MCF 10A (cell line): ENCODE data around the gene EPB41L1. TPM values are rescaled to one million over a fixed set of nuclear protein-coding genes. Genes with fewer than 3 reads are reported as not detected.

Source experiments
- BruUV-seq: library from RNA; stranded (reverse); fragments of 400-500 nt; replicated peaks from 2 replicates; lab custom pipeline; 2021; lab: Mats Ljungman, UMichigan
- CTCF ChIA-PET: fragments of 300-600 bp; sonication (Branson Sonifier 250); formaldehyde crosslinking; extraction: SDS; loops from one replicate; lab custom pipeline; 2021; ENCODE audit warnings: antibody characterized with exemption, inconsistent platforms; lab: Yijun Ruan, JAX
- POLR2A ChIA-PET: fragments of 300-600, 350-650 bp; sonication (Branson Sonifier 250); formaldehyde crosslinking; extraction: SDS; loops from one replicate; lab custom pipeline; 2020; ENCODE audit warnings: antibody characterized with exemption, inconsistent platforms; lab: Yijun Ruan, JAX
- DNase-seq: peaks from one replicate; pipeline ENCODE4 v3.0.0-alpha.2; 2018; ENCODE audit not compliant: unreplicated experiment
- H3K27ac Mint-ChIP-seq: one replicate; pipeline ENCODE4 v1.8.0; 2022; ENCODE audit warnings: mild to moderate bottlenecking, low read depth, mixed read lengths; ENCODE audit not compliant: unreplicated experiment
- H3K27me3 Mint-ChIP-seq: one replicate; pipeline ENCODE4 v1.8.0; 2022; ENCODE audit warnings: mixed read lengths; ENCODE audit not compliant: insufficient read depth, unreplicated experiment
- H3K36me3 Mint-ChIP-seq: one replicate; pipeline ENCODE4 v1.8.0; 2022; ENCODE audit warnings: mild to moderate bottlenecking, moderate library complexity, mixed read lengths; ENCODE audit not compliant: insufficient read depth, unreplicated experiment
- H3K4me1 Mint-ChIP-seq: one replicate; pipeline ENCODE4 v1.8.0; 2022; ENCODE audit warnings: mixed read lengths; ENCODE audit not compliant: insufficient read depth, unreplicated experiment
- H3K4me3 Mint-ChIP-seq: one replicate; pipeline ENCODE4 v1.8.0; 2022; ENCODE audit warnings: mild to moderate bottlenecking, moderate library complexity, mixed read lengths; ENCODE audit not compliant: unreplicated experiment
- H3K9me3 Mint-ChIP-seq: one replicate; pipeline ENCODE4 v1.8.0; 2022; ENCODE audit warnings: mixed read lengths; ENCODE audit not compliant: unreplicated experiment
- CTCF ChIP-seq: fragments of 200-600 bp; IDR thresholded peaks from one replicate; pipeline ENCODE4 v1.8.0; 2022; ENCODE audit warnings: antibody characterized with exemption, mild to moderate bottlenecking; ENCODE audit not compliant: unreplicated experiment
- intact Hi-C: fragments of 100-400 bp; cut with micrococcal nuclease; formaldehyde crosslinking; loops from 2 replicates; pipeline ENCODE4 v1.14.1; 2022
- total RNA-seq: library from RNA; stranded (reverse); gene quantifications from 2 replicates; pipeline ENCODE4 v1.2.3, GENCODE V29; 2022

Gene EPB41L1
- total RNA-seq, 1 experiment from 2014 or later = 10.1 TPM

GRCh38 chr20:36107881-36108280 lies 46.7 kb upstream of the EPB41L1 start:
- no peaks in the 10 kb centered on the region for H3K9me3 Mint-ChIP-seq
- POLR2A ChIA-PET = no interaction called here
- no peaks in the 10 kb centered on the region for H3K36me3 Mint-ChIP-seq
- H3K27ac Mint-ChIP-seq = no peak overlapping the region
- H3K27me3 Mint-ChIP-seq = no peaks in the 10 kb centered on the region
- H3K4me1 Mint-ChIP-seq = peaks cover 13% of the 10 kb centered on the region
- BruUV-seq = no TSS peak
- CTCF ChIA-PET = interaction anchor here (0.6 to 2.9 kb wide), 4 partner anchors 31 to 137 kb away, joined by 3 to 14 read pairs (median 6); no protein-coding TSS in a partner anchor
- no peak for DNase-seq
- intact Hi-C loops = no loop called here
- H3K4me3 Mint-ChIP-seq = no peak overlapping the region
- TF ChIP-seq CTCF = no peak

DNA sequence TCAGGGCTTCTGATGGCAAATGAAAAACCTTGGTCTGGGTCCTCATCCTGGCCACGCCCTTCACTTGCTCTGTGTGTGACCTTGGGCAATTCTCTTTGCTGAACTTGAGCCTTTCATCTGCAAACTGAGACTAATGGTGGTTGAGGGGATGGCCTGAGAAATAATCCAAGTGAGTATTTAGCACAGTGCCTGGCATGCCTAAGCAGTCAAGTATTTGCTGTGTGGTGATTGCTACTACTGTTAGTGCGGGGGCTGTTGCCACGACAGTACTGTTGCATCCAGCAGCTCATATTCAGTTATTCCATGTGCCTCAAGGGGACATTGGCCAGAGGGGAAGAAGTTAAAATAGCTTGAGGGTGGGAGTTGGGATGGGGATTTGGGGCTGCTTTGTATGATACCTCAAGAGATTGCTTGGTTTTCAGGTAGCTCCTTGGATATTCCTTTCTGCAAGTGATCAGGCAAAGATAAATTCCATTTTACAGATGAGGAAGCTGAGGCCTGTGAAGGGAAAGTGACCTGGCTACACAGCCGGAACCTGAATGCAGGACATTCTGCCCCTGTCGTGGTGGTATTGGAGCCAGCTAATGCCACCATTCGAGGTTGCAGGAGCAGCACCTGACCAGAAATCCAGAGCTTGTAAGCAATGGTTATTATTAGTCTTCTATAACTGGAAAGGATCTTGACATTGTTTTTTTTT lies 45.1 kb upstream of the EPB41L1 start:
- CTCF ChIA-PET = interaction anchor here (0.6 to 2.6 kb wide), 5 partner anchors 11 to 118 kb away, joined by 3 to 9 read pairs (median 4); no protein-coding TSS in a partner anchor
- intact Hi-C loops = no loop called here
- Mint-ChIP-seq H3K4me3 (no peak overlapping the region), H3K4me1 (peaks cover 6% of the 10 kb centered on the region), H3K27me3 (no peaks in the 10 kb centered on the region), H3K36me3 (no peaks in the 10 kb centered on the region), H3K9me3 (no peaks in the 10 kb centered on the region), H3K27ac (no peak overlapping the region)
- no peak for TF ChIP-seq CTCF
- POLR2A ChIA-PET = interaction anchor here (0.7 to 1.0 kb wide), 2 partner anchors 12 to 156 kb away, joined by 3 read pairs; no protein-coding TSS in a partner anchor
- BruUV-seq = no TSS peak
- no peak for DNase-seq

GRCh38 chr20:36110994-36111393 lies 43.5 kb upstream of the EPB41L1 start:
- intact Hi-C loops = no loop called here
- ChIA-PET CTCF (interaction anchor here (0.6 to 2.4 kb wide), 4 partner anchors 27 to 119 kb away, joined by 4 to 12 read pairs (median 8); no protein-coding TSS in a partner anchor), POLR2A (interaction anchor here (0.6 to 2.6 kb wide), 5 partner anchors 14 to 157 kb away, joined by 3 to 11 read pairs (median 3); partner anchors contain the start of gene SCAND1)
- H3K9me3 Mint-ChIP-seq = no peaks in the 10 kb centered on the region
- peaks cover 6% of the 10 kb centered on the region for H3K4me1 Mint-ChIP-seq
- DNase-seq = no peak
- no TSS peak for BruUV-seq
- H3K27ac Mint-ChIP-seq = no peak overlapping the region
- H3K36me3 Mint-ChIP-seq = no peaks in the 10 kb centered on the region
- no peak for TF ChIP-seq CTCF
- H3K4me3 Mint-ChIP-seq = no peak overlapping the region
- no peaks in the 10 kb centered on the region for H3K27me3 Mint-ChIP-seq

- Mint-ChIP-seq H3K27ac (no peak overlapping the region), H3K36me3 (no peaks in the 10 kb centered on the region), H3K4me1 (peaks cover 6% of the 10 kb centered on the region), H3K4me3 (no peak overlapping the region), H3K9me3 (no peaks in the 10 kb centered on the region), H3K27me3 (no peaks in the 10 kb centered on the region)
- TF ChIP-seq CTCF = no peak
- ChIA-PET CTCF (interaction anchor here (1.9 to 2.4 kb wide), 3 partner anchors 26 to 117 kb away, joined by 7 to 12 read pairs (median 10); no protein-coding TSS in a partner anchor), POLR2A (interaction anchor here (0.5 to 2.6 kb wide), 3 partner anchors 15 to 657 kb away, joined by 4 to 11 read pairs (median 9); no protein-coding TSS in a partner anchor)
- BruUV-seq = no TSS peak
- intact Hi-C loops = no loop called here
- no peak for DNase-seq
Measured at GRCh38 chr20:36112112-36112511, 42.4 kb upstream of the EPB41L1 start.
